ENCODE measurements around the gene PCSK7. TPM values are rescaled to one million over a fixed set of nuclear protein-coding genes. Genes with fewer than 3 reads are reported as not detected.

Gene PCSK7
- total and polyA plus RNA-seq, 2 of the 8 experiments (the other 6 are each of a cell fraction or from before 2014, with no cell fraction given): 23.4 to 38.5 TPM

DNA sequence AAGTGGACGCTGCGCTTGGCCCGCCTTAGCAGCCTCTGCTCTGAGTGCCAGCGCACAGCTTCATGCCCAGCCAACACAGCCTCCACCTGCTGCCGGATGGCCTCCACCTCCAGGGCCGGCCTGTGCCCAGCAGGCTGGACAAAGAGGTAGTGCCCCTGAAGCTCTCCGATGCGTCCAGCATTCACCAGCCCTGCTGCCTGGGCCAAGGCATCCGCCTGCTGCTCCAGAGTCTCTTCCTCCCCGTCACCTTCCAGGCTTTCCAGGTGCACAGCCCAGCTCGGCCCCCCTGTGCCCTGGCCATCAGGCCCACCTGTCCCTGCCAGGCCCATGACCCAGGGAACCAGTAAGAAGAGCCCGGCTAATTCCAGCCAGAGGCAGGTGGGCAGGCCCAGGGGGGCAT, 2.5 kb downstream of the PCSK7 start:
- no peak overlapping the region for H2BK15ac ChIP-seq (ENCODE audit: low read length)
- CTCF ChIA-PET (ENCODE audit: partially characterized antibody): interaction anchor here (1.0 to 25.0 kb wide), 6 partner anchors 9 to 59 kb away, joined by 6 to 449 read pairs (median 48); partner anchors contain the start of genes SIDT2 and TAGLN

More for the DNA sequence above, 2.5 kb downstream of the PCSK7 start:
- Histone ChIP-seq H3K79me2 (ENCODE audit: control insufficient read depth in 1 of 2, insufficient read depth in 2 of 2, low read length in 2 of 2) (peaks cover 0 to 33% of the 10 kb centered on the region in 2 experiments; a peak in 2 of 4 replicates), H2BK120ac (replicated peaks; ENCODE audit: low read depth, low read length) (no peak overlapping the region), H3K4ac (replicated peaks; ENCODE audit: insufficient read length, low read depth, low read length) (no peak overlapping the region), H3K4me3 (ENCODE audit: extremely low read depth in 1 of 4, insufficient read depth in 2 of 4, low read depth in 3 of 4, low read length in 4 of 4) (no peak overlapping the region), H3K4me1 (replicated peaks in 1 of 4; ENCODE audit: control insufficient read depth in 3 of 4, insufficient read depth in 4 of 4, low read length in 3 of 4) (peaks cover 0 to 8% (median 2%) of the 10 kb centered on the region in 4 experiments; a peak in 3 of 7 replicates), H3K4me2 (ENCODE audit: insufficient read depth in 1 of 2, low read depth in 2 of 2, low read length in 2 of 2) (no peak overlapping the region), H3K56ac (replicated peaks; ENCODE audit: insufficient read length, low read depth, low read length) (no peak overlapping the region), H3K9ac (replicated peaks in 1 of 4; ENCODE audit: extremely low read depth in 1 of 4, low read depth in 3 of 4, low read length in 3 of 4) (no peak overlapping the region), H2AK5ac (ENCODE audit: low read depth, low read length) (no peak overlapping the region), H3K14ac (ENCODE audit: insufficient read length) (no peak overlapping the region), H4K20me1 (replicated peaks in 1 of 2; ENCODE audit: control insufficient read depth in 1 of 2, insufficient read depth in 2 of 2, low read length in 2 of 2) (peaks cover 1 to 2% of the 10 kb centered on the region in 2 experiments), H4K8ac (ENCODE audit: extremely low read depth, insufficient read depth, low read length) (no peak overlapping the region), H4K5ac (ENCODE audit: insufficient read length, low read depth, low read length) (no peak overlapping the region), H2BK12ac (ENCODE audit: low read depth, low read length) (no peak overlapping the region), H3K36me3 (ENCODE audit: control insufficient read depth in 2 of 4, insufficient read depth in 4 of 4, low read length in 3 of 4) (peaks cover 4 to 15% (median 10%) of the 10 kb centered on the region in 4 experiments; a peak in 7 of 8 replicates), H2BK20ac (ENCODE audit: low read length) (no peak overlapping the region), H2BK5ac (ENCODE audit: low read depth, low read length) (no peak overlapping the region), H3K18ac (ENCODE audit: extremely low read depth, low read length) (no peak overlapping the region), H3K23ac (ENCODE audit: insufficient read length) (no peak overlapping the region), H3K23me2 (ENCODE audit: low read depth, low read length) (peaks cover 7% of the 10 kb centered on the region), H3K79me1 (ENCODE audit: low read depth, low read length) (peaks cover 7% of the 10 kb centered on the region; the same call in 1 of the 2 replicates), H3K9me3 (ENCODE audit: insufficient read depth in 2 of 2, low read depth in 1 of 2, low read length in 1 of 2) (no peaks in the 10 kb centered on the region), H4K91ac (replicated peaks; ENCODE audit: insufficient read length, low read length) (no peak overlapping the region), H3K27me3 (replicated peaks in 1 of 4; ENCODE audit: control insufficient read depth in 3 of 4, extremely low read depth in 1 of 4, insufficient read depth in 3 of 4, low read length in 3 of 4) (no peaks in the 10 kb centered on the region), H3K27ac (ENCODE audit: low read depth, low read length) (no peak overlapping the region), H2AFZ (ENCODE audit: low read length) (no peak overlapping the region)
- POLR2A ChIA-PET (ENCODE audit: partially characterized antibody): interaction anchor here (0.6 to 6.0 kb wide), 4 partner anchors 26 to 84 kb away, joined by 3 to 53 read pairs (median 3); partner anchors contain the start of gene SIDT2
- FAIRE-seq (no peak), DNase-seq (ENCODE audit: low read depth in 1 of 2, low spot score in 2 of 2) (no peak)
- TF ChIP-seq RAD21 (IDR thresholded peaks at IDR 0.05 in 1 of 2, conservative IDR thresholded peaks at IDR 0.05 in 1 of 2; ENCODE audit: low read depth in 2 of 2, low read length in 2 of 2) (no peak), POU5F1 (IDR thresholded peaks at IDR 0.05; ENCODE audit: low read depth, low read length) (no peak), KDM1A (IDR thresholded peaks at IDR 0.05; ENCODE audit: borderline replicate concordance, low read length) (no peak), RFX5 (IDR thresholded peaks at IDR 0.05; ENCODE audit: borderline replicate concordance, low read depth, low read length) (no peak), POLR2AphosphoS5 (IDR thresholded peaks at IDR 0.05; ENCODE audit: low read depth, low read length) (no peak)
- WGBS, 2 experiments (ENCODE audit: extremely low coverage in 1 of 2, insufficient coverage in 1 of 2, insufficient read length in 1 of 2, insufficient replicate concordance in 2 of 2, low coverage in 1 of 2, low lambda C conversion rate in 2 of 2, missing lambda C conversion rate in 1 of 2): 93% methylated on average over 12 of the region's 12 CpGs; no CpG with 5 or more reads in 1 of the 2 experiments

Data from H1 (cell line).